HCT116 (cell line): ENCODE results near the gene UROS. TPM values are rescaled to one million over a fixed set of nuclear protein-coding genes. Genes with fewer than 3 reads are reported as not detected.

Experiments
- ATAC-seq: fragments of 200-7000 bp; cut with Tn5 transposase; 2 replicates; pipeline ENCODE4 v1.9.1; 2020; ENCODE audit warnings: mild to moderate bottlenecking, moderate library complexity
- BruUV-seq: library from RNA; stranded (reverse); fragments of 400-500 nt; replicated peaks from 2 replicates; lab custom pipeline; 2021; lab: Mats Ljungman, UMichigan
- CTCF ChIA-PET: fragments of 300-600 bp; sonication (Branson Sonifier 250); formaldehyde crosslinking; loops from one replicate; lab custom pipeline; 2021; ENCODE audit warnings: antibody characterized with exemption; lab: Charles Lee
- POLR2A ChIA-PET: fragments of 300-600, 350-600 bp; sonication (Branson Sonifier 250); formaldehyde crosslinking; loops from one replicate; lab custom pipeline; 2021; ENCODE audit warnings: antibody characterized with exemption; lab: Charles Lee
- RAD21 ChIA-PET, 2 experiments: fragments of 300-600 bp; sonication (Branson Sonifier 250); formaldehyde crosslinking; loops; one replicate each; lab custom pipeline; 2023; ENCODE audit warnings: low total read pairs in 2 of 2; ENCODE audit not compliant: uncharacterized antibody in 2 of 2, unreplicated experiment in 2 of 2, low non-redundant PET in 1 of 2; lab: Charles Lee
- DNase-seq: peaks from one replicate; pipeline ENCODE4 v3.0.0-alpha.2; 2010; ENCODE audit warnings: low read depth, low spot score
- H2AFZ ChIP-seq: fragments of 200-600 bp; shearing (Covaris generic), sonication (generic); 2 replicates; pipeline ENCODE4 v1.6.1; 2017; ENCODE audit warnings: low read depth, mixed run types, mixed read lengths, antibody characterized with exemption, low read length; ENCODE audit not compliant: poor library complexity, severe bottlenecking
- H3K27ac ChIP-seq: 2 replicates; pipeline ENCODE4 v1.5.1; 2012; ENCODE audit warnings: low read depth, low read length
- H3K27me3 ChIP-seq: fragments of 200-600 bp; sonication (generic); 2 replicates; pipeline ENCODE4 v1.6.1; 2016; ENCODE audit warnings: mixed run types, low read length, mixed read lengths; ENCODE audit not compliant: insufficient read depth
- H3K36me3 ChIP-seq, 2 experiments: fragments of 200-500 bp in 1 of 2; fragments of 200-600 bp in 1 of 2; sonication (Bioruptor generic) in 1 of 2; sonication (generic) in 1 of 2; 2 replicates each; pipeline versions ENCODE4 v1.5.1 to v1.6.1; 2014 to 2016; ENCODE audit warnings: low read length in 2 of 2, inconsistent platforms in 1 of 2, mixed read lengths in 1 of 2, mixed run types in 1 of 2; ENCODE audit not compliant: insufficient read depth in 2 of 2, control insufficient read depth in 1 of 2
- H3K4me1 ChIP-seq, 2 experiments: fragments of 200-600 bp in 1 of 2; sonication (generic) in 1 of 2; 2 replicates each; pipeline versions ENCODE4 v1.5.1 to v1.6.1; 2012 to 2017; ENCODE audit warnings: low read length in 2 of 2, inconsistent platforms in 1 of 2, mild to moderate bottlenecking in 1 of 2, mixed read lengths in 1 of 2, mixed run types in 1 of 2, moderate library complexity in 1 of 2; ENCODE audit not compliant: insufficient read depth in 2 of 2, control insufficient read depth in 1 of 2
- H3K4me2 ChIP-seq: fragments of 200-600 bp; sonication (generic); 2 replicates; pipeline ENCODE4 v1.6.1; 2017; ENCODE audit warnings: mixed run types, low read length, mixed read lengths
- H3K4me3 ChIP-seq, 2 experiments: fragments of 200-600 bp in 1 of 2; sonication (generic) in 1 of 2; replicated peaks in 1 of 2; 2 replicates each; pipeline ENCODE4 v1.5.1; 2011 to 2016; ENCODE audit warnings: low read length in 2 of 2, control low read depth in 1 of 2, low read depth in 1 of 2, mild to moderate bottlenecking in 1 of 2, mixed read lengths in 1 of 2, mixed run types in 1 of 2
- H3K79me2 ChIP-seq: fragments of 200-600 bp; sonication (generic); 2 replicates; pipeline ENCODE4 v1.6.1; 2017; ENCODE audit warnings: mild to moderate bottlenecking, mixed run types, low read length, moderate library complexity, mixed read lengths; ENCODE audit not compliant: insufficient read depth
- H3K9ac ChIP-seq: fragments of 200-600 bp; sonication (generic); 2 replicates; pipeline ENCODE4 v1.6.1; 2016; ENCODE audit warnings: low read length, mixed read lengths
- H3K9me2 ChIP-seq: fragments of 200-600 bp; sonication (generic), shearing (Covaris generic); 2 replicates; pipeline ENCODE4 v1.6.1; 2017; ENCODE audit warnings: mixed run types, mild to moderate bottlenecking, moderate library complexity; ENCODE audit not compliant: insufficient read depth
- H3K9me3 ChIP-seq, 2 experiments: fragments of 200-500 bp in 1 of 2; fragments of 200-600 bp in 1 of 2; sonication (Bioruptor generic) in 1 of 2; sonication (generic) in 1 of 2; 2 replicates each; pipeline ENCODE4 v1.6.1; 2014 to 2017; ENCODE audit warnings: low read length in 2 of 2, mixed read lengths in 2 of 2, inconsistent platforms in 1 of 2, low read depth in 1 of 2, mild to moderate bottlenecking in 1 of 2, mixed run types in 1 of 2, moderate library complexity in 1 of 2; ENCODE audit not compliant: control insufficient read depth in 1 of 2, insufficient read depth in 1 of 2
- H4K20me1 ChIP-seq: fragments of 200-600 bp; sonication (generic), shearing (Covaris generic); 2 replicates; pipeline ENCODE4 v1.6.1; 2017; ENCODE audit warnings: mixed run types, mild to moderate bottlenecking, moderate library complexity; ENCODE audit not compliant: insufficient read depth
- CBX3 ChIP-seq: IDR thresholded peaks from 2 replicates; pipeline ENCODE4 v1.6.1; 2012; ENCODE audit warnings: low read depth
- CEBPB ChIP-seq: IDR thresholded peaks from 2 replicates; pipeline ENCODE4 v1.6.1; 2012; ENCODE audit warnings: low read depth
- POLR2AphosphoS5 ChIP-seq: IDR thresholded peaks from 2 replicates; pipeline ENCODE4 v1.6.1; 2011; ENCODE audit warnings: mild to moderate bottlenecking, low read depth, low read length, moderate library complexity
- RAD21 ChIP-seq: IDR thresholded peaks from 2 replicates; pipeline ENCODE4 v1.6.1; 2012; ENCODE audit warnings: low read depth, mild to moderate bottlenecking
- SP1 ChIP-seq: IDR thresholded peaks from 2 replicates; pipeline ENCODE4 v1.6.1; 2012; ENCODE audit warnings: low read depth
- YY1 ChIP-seq: IDR thresholded peaks from 2 replicates; pipeline ENCODE4 v1.6.1; 2011; ENCODE audit warnings: low read length, low read depth, moderate library complexity, mild to moderate bottlenecking; ENCODE audit not compliant: insufficient replicate concordance; ENCODE audit errors: extremely low read depth
- ZFX ChIP-seq: fragments of 450-650 bp; IDR thresholded peaks from 2 replicates; pipeline ENCODE4 v1.6.1; 2017
- ZNF274 ChIP-seq: fragments of 200-500 bp; sonication (Bioruptor generic); IDR thresholded peaks from 2 replicates; pipeline ENCODE4 v1.6.1; 2014; ENCODE audit warnings: mild to moderate bottlenecking, low read depth, low read length, inconsistent platforms
- intact Hi-C: fragments of 100-400 bp; cut with micrococcal nuclease; formaldehyde crosslinking; loops from 2 replicates; pipeline ENCODE4 v1.10.0; 2022
- total RNA-seq: library from RNA; stranded (reverse); gene quantifications from one replicate; pipeline ENCODE4 v1.2.1, GENCODE V29; 2021; ENCODE audit not compliant: unreplicated experiment
- TF ChIP-seq, protein P1 (sequence below): IDR thresholded peaks from 2 replicates; pipeline ENCODE4 v1.6.1; 2012; ENCODE audit warnings: low read depth
- TF ChIP-seq, protein P2 (sequence below): IDR thresholded peaks from 2 replicates; pipeline ENCODE4 v1.6.1; 2011; ENCODE audit warnings: mild to moderate bottlenecking, low read length, moderate library complexity; ENCODE audit not compliant: insufficient replicate concordance; ENCODE audit errors: extremely low read depth

Gene UROS
- total RNA-seq, 1 experiment from 2014 or later, result 63.9 TPM

DNA sequence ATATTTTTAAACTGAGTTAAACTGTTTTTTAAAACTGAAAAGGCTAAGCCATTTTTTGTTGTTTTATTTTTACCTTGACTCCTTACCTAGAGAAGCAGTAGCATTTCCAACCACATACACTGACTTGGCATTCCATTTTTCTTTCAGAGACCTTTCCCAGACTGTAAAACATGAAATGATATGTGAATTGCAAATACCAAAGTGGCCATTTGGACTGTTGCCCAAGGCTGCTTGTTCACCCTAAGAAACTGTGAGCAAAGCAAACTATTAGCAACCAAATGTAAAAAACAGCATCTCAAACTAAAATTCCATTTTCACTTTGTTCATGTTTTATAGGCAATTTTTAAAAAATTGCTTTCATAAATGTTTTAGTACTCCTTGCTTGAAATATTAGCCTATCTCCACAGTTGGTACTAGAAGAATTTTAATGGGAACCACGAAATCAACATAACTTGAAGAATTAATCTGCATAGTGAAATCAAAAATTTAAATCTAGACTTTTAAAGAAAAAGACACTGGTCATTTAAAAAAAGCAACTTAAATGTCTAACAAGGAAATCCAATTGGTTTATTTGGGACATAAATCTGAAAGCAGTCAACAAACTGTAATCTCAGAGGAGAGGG, 10.8 kb downstream of the UROS start:
- ChIA-PET RAD21 (no interaction called here), CTCF (no interaction called here), POLR2A (no interaction called here)
- no peak overlapping the region for H3K9ac ChIP-seq
- H3K9me3 ChIP-seq, result no peaks in the 10 kb centered on the region
- no peak overlapping the region for H3K4me2 ChIP-seq
- intact Hi-C loops, result no loop called here
- DNase-seq (no peak), ATAC-seq (no peak)
- no peaks in the 10 kb centered on the region for H3K9me2 ChIP-seq
- BruUV-seq, result no TSS peak
- H3K27me3 ChIP-seq, result no peaks in the 10 kb centered on the region
- no peak for TF ChIP-seq YY1
- no peak for TF ChIP-seq POLR2AphosphoS5
- no peak for TF ChIP-seq CEBPB
- no peak for TF ChIP-seq CBX3
- TF ChIP-seq, protein P1, sequence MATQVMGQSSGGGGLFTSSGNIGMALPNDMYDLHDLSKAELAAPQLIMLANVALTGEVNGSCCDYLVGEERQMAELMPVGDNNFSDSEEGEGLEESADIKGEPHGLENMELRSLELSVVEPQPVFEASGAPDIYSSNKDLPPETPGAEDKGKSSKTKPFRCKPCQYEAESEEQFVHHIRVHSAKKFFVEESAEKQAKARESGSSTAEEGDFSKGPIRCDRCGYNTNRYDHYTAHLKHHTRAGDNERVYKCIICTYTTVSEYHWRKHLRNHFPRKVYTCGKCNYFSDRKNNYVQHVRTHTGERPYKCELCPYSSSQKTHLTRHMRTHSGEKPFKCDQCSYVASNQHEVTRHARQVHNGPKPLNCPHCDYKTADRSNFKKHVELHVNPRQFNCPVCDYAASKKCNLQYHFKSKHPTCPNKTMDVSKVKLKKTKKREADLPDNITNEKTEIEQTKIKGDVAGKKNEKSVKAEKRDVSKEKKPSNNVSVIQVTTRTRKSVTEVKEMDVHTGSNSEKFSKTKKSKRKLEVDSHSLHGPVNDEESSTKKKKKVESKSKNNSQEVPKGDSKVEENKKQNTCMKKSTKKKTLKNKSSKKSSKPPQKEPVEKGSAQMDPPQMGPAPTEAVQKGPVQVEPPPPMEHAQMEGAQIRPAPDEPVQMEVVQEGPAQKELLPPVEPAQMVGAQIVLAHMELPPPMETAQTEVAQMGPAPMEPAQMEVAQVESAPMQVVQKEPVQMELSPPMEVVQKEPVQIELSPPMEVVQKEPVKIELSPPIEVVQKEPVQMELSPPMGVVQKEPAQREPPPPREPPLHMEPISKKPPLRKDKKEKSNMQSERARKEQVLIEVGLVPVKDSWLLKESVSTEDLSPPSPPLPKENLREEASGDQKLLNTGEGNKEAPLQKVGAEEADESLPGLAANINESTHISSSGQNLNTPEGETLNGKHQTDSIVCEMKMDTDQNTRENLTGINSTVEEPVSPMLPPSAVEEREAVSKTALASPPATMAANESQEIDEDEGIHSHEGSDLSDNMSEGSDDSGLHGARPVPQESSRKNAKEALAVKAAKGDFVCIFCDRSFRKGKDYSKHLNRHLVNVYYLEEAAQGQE, result no peak
- TF ChIP-seq SP1, result no peak
- TF ChIP-seq, protein P2, sequence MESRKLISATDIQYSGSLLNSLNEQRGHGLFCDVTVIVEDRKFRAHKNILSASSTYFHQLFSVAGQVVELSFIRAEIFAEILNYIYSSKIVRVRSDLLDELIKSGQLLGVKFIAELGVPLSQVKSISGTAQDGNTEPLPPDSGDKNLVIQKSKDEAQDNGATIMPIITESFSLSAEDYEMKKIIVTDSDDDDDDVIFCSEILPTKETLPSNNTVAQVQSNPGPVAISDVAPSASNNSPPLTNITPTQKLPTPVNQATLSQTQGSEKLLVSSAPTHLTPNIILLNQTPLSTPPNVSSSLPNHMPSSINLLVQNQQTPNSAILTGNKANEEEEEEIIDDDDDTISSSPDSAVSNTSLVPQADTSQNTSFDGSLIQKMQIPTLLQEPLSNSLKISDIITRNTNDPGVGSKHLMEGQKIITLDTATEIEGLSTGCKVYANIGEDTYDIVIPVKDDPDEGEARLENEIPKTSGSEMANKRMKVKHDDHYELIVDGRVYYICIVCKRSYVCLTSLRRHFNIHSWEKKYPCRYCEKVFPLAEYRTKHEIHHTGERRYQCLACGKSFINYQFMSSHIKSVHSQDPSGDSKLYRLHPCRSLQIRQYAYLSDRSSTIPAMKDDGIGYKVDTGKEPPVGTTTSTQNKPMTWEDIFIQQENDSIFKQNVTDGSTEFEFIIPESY, result no peak
- no peak for TF ChIP-seq ZFX
- no peak for TF ChIP-seq ZNF274
- no peak for TF ChIP-seq RAD21
- H3K79me2 ChIP-seq, result no peaks in the 10 kb centered on the region
- peaks cover 0 to 10% of the 10 kb centered on the region in 2 experiments; a peak in 2 of 4 replicates for H3K36me3 ChIP-seq
- no peak overlapping the region for H2AFZ ChIP-seq
- H3K4me3 ChIP-seq, result no peak overlapping the region
- H3K27ac ChIP-seq, result no peak overlapping the region
- H4K20me1 ChIP-seq, result no peaks in the 10 kb centered on the region
- H3K4me1 ChIP-seq, result no peaks in the 10 kb centered on the region
